Sciatic nerve (tissue), 2 donors: Measurements from ENCODE around the gene GNG11. TPM values are rescaled to one million over a fixed set of nuclear protein-coding genes. Genes with fewer than 3 reads are reported as not detected.
"Not testable (repeated sequence)": the region's sequence is repeated elsewhere in the genome, so short reads cannot be mapped to it uniquely, and the experiment has no call there.

ENCODE experiments used
- ATAC-seq: fragments of 200-7000 bp; cut with Tn5 transposase; one replicate; pipeline ENCODE4 v1.9.1; 2020; ENCODE audit warnings: mild to moderate bottlenecking, moderate library complexity
- DNase-seq: peaks from one replicate; pipeline ENCODE4 v3.0.0-alpha.2; 2020; ENCODE audit warnings: low spot score
- intact Hi-C: fragments of 100-400 bp; cut with DNase I; formaldehyde crosslinking; loops from one replicate; pipeline ENCODE4 v1.14.2; 2022
- total RNA-seq: library from RNA; stranded (reverse); fragmentation: NEBNext Ultra II Directional; extraction: Animal tissue kit (Norgen Biotek cat#: 25700); gene quantifications from one replicate; pipeline ENCODE4 v1.2.1, GENCODE V29; 2021
- donor health status: DM: no; HTN: no; CAD: no.
- donor health status: DM: no; HTN: no; CAD: no.

GNG11 gene
- total RNA-seq, 1 donor from 2014 or later, result 26.3 TPM

DNA sequence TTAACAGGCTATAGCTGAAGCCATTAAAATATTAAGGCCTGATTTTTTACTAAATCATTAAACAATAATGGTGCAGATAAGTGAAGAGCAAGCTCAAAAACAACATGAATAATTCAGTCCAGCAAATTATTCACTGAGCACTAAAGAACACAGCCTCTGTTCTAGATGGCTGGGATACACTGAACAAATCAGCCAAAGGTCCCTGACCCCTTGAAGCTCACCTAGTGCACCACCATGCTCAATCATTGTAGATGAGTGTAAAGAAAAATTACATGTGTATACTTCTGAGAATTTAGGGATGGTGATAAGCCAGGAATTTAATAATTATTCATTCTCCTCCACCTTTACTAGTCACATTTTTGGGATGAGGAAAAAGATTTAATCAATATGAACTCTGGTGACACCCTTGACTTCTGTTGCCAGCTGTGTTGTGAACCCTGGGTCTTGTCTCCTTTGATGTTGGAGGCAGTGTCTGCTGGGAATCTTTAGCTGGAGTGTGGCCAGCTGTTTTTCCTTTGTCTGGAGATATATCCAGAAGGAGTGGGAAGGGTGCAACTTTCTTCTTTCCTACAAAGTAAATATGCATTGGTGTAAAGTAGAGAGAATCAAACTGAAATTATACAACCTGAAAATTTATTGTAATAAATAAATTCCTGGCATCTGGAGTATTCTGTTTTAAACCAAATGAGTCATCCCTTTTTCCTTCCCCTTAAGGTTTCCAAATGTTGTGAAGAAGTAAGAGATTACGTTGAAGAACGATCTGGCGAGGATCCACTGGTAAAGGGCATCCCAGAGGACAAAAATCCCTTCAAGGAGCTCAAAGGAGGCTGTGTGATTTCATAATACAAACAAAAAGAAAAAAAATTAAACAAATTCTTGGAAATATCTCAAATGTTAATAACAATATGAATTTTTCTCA, 11.2 kb upstream of the GNG11 start:
- DNase-seq (peak; percentile 67), ATAC-seq (peak; percentile 94)
- intact Hi-C loops, result no loop called here

DNA sequence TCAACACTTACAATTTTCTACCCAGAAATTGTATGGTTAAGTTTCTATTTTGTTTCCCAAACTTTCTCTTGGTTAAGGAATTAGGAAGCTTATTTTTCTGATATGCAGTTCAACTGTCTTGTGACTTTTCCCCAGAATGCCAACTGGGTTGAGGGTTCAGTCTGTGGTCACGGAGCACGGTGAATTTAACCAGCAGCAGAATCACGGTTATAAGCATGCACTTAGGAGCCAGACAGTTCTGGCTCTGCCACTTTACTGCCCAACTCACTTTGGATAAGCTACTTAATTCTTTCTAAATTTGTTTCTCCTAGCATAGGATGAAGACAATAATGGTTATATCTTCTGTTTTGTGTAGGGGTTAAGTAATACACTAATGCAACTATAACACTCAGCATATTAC, 10.3 kb upstream of the GNG11 start:
- peak; percentile 65 for ATAC-seq
- intact Hi-C loops, DNase-seq: not testable (repeated sequence)

DNA sequence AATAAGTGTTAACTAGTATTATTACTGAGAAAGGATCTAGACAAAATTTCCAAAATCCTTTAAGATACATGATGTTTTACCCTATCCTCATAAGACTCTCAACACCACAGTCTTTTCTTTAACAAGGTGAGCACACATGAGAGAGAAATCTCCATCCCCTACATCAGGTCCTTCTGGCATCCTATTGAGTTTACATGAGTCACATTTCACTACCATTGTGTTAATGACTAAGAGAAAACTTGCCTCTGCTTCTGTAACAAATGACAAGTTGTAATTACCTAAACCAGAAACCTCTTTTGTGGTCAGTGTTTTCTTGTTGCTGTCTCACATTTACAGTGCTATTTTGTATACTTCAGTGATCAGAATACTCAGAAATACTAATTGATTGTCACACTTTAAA, 9.9 kb upstream of the GNG11 start:
- intact Hi-C loops, DNase-seq, ATAC-seq: not testable (repeated sequence)

DNA sequence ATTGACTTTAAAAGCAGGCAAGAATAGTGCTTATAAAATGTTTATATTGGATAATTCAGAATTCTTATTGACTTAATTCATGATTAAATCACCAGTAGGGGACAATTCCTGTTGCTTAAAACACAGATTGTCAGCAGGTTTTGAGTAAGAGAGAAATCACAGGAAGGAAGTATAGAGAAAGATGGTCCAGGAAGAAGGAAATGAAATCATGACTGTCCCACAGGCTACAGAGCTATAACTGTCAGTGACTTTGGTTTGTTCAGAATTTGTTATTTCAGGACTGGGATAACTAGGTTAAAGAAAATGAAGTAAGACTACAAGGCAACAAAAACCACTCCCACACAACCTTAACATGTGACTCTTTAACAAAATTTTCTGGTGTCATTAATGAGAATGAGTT, 8.3 kb upstream of the GNG11 start:
- no peak for ATAC-seq
- intact Hi-C loops, result no loop called here
- no peak for DNase-seq

DNA sequence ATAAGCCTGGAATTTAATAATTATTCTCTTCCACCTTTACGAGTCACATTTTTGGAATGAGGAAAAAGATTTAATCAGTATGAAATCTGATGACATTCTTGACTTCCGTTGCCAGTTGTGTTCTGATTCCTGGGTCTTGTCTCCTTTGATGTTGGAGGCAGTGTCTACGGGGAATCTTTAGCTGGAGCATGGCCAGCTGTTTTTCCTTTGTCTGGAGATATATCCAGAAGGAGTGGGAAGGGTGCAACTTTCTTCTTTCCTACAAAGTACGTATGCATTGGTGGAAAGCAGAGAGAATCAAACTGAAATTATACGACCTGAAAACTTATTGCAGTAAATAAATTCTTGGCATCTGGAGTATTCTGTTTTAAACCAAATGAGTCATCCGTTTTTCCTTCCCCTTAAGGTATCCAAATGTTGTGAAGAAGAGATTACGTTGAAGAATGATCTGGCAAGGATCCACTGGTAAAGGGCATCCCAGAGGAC, 6.9 kb upstream of the GNG11 start:
- DNase-seq (no peak), ATAC-seq (peak; percentile 53)
- intact Hi-C loops, result no loop called here

DNA sequence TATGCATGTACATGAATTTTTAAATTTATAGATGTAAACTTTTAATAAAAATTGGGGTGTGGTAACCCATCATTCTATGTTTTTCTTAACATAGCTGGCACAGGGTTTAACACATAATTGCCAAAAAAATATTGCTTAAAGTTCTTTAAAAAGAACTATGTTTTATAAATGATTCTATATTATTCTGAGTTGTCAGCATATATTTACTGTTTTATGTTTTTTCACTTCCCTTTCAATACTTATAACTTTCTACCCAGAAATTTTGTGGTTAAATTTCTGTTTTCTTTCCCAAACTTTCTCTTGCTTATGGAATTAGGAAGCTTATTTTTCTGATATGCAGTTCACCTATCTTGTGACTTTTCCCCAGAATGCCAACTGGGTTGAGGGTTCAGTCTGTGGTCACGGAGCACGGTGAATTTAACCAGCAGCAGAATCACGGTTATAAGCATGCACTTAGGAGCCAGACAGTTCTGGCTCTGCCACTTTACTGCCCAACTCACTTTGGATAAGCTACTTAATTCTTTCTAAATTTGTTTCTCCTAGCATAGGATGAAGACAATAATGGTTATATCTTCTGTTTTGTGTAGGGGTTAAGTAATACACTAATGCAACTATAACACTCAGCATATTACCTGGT, 6.2 kb upstream of the GNG11 start:
- DNase-seq, ATAC-seq, intact Hi-C loops: not testable (repeated sequence)

DNA sequence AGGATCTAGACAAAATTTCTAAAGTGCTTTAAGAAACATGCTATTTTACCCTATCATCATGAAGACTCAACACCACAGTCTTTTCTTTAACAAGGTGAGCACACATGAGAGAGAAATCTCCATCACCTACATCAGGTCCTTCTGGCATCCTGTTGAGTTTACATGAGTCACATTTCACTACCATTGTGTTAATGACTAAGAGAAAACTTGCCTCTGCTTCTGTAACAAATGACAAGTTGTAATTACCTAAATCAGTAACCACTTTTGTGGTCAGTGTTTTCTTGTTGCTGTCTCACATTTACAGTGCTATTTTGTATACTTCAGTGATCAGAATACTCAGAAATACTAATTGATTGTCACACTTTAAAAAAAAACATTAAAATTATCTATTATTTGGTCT, 5.6 kb upstream of the GNG11 start:
- DNase-seq, intact Hi-C loops, ATAC-seq: not testable (repeated sequence)

DNA sequence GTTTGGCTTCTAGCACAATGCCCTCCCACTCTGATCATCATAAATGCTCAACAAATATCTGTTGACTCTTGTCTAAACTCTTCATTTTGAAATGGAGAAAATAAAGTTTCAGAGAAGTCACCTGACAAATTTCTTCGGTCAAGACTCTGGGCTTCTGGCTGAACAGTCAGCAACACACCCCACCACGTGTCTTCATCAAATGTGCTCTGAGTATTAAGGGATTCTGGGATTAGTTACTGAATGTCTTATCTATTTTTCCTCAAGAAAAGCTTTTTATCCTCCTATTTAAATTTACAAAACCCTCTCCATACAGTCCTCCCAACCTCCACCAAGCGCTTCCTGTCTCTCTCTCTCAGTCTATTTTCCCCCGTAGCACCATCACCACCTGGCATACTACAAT, 5.2 kb upstream of the GNG11 start:
- DNase-seq, intact Hi-C loops: not testable (repeated sequence)
- ATAC-seq, result peak; percentile 66

DNA sequence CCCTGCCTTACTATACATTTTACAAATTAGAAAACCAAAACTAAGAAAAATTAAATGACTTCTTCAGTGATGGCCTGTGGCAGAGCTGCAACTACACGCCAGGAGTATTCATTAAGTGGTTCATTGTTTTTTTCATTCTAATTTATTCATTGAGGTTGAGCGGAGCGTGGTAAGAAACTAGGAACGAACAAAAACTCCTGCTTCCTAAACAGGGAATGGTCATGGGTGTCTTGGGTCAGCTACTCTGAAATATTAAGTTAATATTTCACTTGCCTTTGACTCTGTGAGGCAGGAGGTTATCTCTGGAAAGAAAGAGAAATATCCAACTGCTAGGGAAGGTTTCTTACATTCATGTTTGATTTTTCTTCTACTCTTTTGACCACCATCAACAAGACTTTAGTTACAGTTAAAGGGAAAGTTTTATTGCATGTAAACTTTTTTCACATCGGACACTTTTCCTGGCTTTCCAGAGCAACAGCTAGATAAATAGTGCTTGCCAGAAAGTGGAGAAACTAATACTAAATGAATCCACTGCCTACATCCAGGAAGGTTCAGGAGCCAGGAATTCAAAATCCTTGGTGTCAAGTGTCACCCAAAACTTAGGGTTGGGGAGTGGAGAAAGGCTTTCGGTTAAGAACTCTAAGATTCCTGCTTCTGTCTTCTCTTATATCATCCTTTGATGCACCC, 896 bp upstream of the GNG11 start:
- no peak for ATAC-seq
- intact Hi-C loops, result no loop called here
- no peak for DNase-seq

DNA sequence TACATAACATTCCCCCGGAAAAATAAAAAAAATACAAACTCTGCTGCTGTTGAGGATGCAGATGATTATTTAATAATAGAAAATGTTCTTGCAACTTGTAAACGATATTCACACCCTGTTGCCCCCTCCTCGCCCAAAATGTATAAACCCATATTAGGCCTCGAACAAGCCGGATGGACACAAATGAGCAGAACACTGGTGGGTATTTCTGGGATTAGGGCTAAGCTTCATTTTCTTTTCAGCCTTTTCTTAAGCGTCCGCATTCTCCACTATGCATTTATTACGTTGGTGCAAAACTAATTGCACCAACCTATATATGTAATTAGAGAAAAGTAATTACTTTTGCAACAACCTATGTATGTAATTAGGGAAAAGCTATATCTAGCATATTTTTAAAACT, 349 bp upstream of the GNG11 start:
- DNase-seq (no peak), ATAC-seq (peak; percentile 18)
- intact Hi-C loops, result no loop called here

DNA sequence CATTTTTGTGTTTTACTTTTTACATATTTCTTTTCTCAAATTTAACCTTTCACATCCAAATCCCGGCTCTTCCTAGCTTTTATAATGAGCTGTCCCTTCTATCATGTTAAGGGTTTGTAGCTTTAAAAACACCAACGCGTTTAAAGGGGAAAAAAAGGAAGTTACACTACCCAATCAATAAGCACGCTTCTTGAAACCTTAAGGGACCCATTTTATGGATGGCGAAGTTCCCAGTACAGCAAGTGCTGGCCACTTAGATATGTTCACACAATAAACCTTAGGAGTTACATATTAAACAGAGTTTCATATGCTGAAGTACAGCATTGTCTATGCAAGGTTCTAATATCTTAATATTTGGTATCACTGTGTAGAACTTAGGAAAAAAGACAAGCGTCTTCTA, 1.8 kb downstream of the GNG11 start:
- DNase-seq (no peak), ATAC-seq (peak; percentile 42)
- intact Hi-C loops, result no loop called here

DNA sequence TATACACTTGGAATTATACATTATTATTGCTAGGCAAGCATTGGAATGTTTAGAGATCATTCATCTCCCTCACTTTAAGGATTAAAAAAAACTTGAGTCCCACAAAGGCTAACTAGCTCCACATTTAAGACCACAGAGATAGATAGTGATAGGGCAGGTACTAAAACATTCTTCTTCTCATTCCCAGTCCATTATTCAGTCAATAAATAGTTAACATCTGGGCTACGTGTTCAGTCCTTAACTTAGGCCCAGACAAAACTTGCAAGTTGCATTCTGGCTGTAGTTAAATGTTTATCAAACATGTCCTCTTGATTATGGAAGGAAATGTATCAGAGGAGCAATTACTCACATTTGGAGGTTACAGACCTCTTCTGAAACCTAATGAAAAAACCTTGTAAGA, 2.4 kb downstream of the GNG11 start:
- no peak for DNase-seq
- ATAC-seq, result no peak
- intact Hi-C loops, result no loop called here

DNA sequence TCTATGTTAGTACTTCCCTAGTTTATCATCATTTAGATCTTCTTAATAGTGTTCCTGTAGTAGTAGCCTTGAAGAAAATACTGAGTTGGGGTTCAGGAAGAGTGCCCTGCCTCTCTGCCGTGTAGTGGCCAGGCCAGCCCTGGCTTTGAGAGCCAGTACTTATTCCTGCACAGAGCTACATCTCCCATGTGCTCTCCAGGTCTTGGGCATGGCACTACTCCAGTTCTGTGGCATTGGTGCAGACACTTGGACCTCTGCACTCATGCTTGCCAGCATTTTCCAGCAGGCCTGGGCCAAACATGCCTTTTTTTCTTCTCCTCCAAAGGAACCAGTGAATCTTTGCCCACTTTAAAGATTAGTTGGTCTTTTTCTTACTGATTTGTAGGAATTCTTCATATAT, 5.3 kb downstream of the GNG11 start:
- intact Hi-C loops, result loop anchor here (5.0 kb wide), 1 partner anchor 549 kb away; no protein-coding TSS in a partner anchor
- no peak for ATAC-seq
- DNase-seq, result no peak

DNA sequence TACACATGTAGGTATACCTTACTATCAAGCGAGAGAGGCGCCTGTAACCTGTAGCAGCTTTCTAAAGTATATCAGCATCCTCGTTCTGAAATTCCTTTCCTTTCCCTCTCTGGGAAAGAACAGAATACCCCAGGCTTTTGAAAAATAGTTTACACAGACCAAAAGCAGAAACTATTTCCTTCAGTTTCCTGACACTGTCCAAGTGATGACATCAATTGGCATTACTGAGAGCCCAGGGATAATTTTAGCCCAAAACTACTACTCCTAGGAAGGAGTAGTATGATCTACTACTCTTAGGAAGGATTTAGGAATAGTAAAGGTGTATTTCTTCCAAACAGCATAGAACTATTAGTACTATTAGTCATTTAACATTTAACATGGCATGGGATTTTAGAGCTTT, 6.0 kb downstream of the GNG11 start:
- intact Hi-C loops, result loop anchor here (5.0 kb wide), 1 partner anchor 550 kb away; no protein-coding TSS in a partner anchor
- DNase-seq, result no peak
- peak; percentile 79 for ATAC-seq

DNA sequence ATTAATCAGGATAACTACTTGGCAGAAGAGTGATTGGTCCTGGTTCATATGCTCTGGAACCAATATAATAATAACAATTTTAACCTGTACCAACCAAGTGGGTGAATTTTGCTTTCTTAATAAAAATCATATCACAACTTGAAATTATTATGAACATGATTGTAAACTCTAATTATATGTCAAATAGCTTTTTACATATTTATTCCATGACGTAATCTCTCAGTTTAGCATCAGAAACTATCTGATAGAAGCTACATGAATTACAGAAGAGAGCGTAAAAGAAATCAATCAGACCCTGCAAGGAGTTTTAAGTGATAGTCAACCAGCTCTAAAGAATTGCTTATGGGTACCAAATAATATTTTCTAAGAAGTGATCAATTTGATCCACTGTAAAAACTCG, 10.1 kb downstream of the GNG11 start:
- intact Hi-C loops, result no loop called here
- ATAC-seq, result no peak
- no peak for DNase-seq

DNA sequence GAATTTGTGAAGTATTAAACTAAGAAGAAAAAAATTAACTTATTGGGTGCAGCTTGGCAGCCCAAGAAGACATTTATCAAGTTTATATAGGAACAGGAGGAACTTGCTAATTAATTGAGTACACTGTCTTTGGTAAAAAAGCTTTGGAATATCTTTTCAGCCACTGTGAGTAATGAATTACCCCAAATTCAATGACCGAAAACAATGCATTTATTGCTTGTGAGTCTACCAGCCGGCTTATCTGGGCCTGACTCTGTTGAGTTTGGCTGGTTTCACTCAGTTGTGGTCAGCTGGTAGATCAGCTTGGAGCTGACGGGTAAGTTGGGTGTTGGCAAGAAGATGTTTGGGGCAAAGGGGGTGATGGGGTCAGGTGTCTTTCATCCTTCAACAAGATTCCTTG, 11.6 kb downstream of the GNG11 start:
- intact Hi-C loops, result no loop called here
- ATAC-seq (no peak), DNase-seq (no peak)

DNA sequence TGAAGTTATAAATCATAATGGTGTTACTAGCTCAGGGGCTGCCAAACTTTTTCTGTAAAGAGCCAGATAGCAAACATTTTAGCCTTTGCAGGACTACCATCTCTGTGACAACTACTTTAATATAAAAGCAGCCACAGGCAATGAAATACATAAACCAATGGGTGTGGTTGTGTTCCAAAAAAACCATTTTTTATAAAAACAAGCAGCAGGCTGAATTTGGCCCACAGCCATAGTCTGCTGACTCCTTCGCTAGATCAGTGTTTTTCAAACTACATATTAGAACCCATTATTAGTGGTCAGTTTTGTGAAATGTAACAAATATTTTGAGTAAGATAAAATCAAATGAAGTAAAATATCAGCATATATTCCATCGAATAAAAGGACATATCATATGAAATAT, 13.6 kb downstream of the GNG11 start:
- peak; percentile 61 for DNase-seq
- intact Hi-C loops, result no loop called here
- ATAC-seq, result no peak

DNA sequence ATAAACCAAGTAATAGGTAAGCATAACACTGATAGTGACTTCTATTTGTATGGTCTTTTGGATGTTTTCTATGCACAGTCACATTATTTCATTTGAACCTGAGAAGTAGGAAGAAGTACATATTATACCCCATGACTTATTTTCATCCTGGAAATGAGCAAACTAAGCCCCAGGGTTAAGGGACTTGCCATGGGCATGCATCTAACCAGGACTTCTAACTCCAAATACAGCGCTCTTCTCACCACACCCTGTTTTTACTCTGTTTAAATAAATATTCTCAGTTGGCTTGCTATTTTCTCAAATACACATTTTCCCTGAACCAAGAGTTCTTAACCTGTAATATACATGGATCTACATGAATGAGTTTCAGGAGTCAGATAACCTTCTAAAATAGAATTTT, 16.3 kb downstream of the GNG11 start:
- intact Hi-C loops, result no loop called here
- DNase-seq, result no peak
- ATAC-seq, result no peak

DNA sequence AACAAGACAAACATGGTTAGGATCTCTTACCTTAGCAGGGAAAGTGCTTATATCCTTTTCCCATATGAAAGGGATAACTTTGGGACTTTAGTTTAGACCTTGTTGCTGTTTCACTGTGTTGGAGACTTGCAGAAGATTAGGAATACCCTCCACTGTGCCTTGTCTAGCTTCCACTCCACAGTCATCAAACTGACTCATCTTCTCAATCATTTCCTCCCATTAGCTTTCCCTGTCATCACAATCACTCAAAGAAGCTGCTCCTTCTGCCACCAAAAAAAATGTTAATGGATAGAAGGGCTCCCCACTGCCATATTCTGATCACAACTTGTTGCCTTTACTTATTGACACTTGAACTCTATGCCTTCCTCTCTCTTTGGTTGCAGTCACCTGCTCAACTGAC, 16.8 kb downstream of the GNG11 start:
- intact Hi-C loops, result no loop called here
- DNase-seq, result no peak

DNA sequence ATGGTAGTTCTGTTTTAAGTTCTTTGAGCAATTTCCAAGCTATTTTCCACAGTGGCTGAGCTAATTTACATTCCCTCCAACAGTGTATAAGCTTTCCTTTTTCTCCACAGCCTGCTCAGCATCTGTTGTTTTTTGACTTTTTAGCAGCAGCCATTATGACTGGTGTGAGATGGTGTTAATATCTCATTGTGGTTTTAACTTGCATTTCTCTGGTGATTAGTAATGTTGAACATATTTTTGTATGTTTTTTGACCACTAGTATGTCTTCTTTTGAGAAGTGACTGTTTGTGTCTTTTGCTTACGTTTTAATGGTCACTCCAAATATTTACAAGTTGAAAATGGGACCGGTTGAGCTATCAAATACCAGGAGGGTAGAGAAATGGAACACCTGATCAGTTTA, 20.4 kb downstream of the GNG11 start:
- ATAC-seq (no peak), DNase-seq (no peak)
- intact Hi-C loops, result no loop called here

More for the DNA sequence above, 16.8 kb downstream of the GNG11 start:
- no peak for ATAC-seq
